Measurements from ENCODE around the gene MDN1.

DNA sequence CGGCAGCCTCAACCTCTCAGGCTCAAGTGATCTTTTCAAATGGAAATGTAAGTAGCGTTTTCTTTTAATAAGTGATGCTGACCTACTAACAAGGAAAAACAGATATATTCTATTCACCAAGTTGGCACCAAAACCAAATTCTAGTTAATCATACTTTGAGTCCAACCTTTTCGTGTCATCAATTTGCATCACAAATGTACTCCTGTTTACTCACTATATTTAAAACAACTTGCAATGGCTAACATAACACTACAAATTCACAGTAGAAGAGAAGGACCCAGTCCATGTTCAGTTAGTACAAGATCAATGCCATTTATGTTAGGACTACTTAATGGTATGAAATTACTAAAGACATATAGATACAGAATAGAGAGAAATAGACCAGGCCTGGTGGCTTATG is 50.0 kb downstream of the MDN1 start:
- no peak for TF ChIP-seq GATA2 (IDR thresholded peaks at IDR 0.05; ENCODE audit: low read depth, low read length)
- TF ChIP-seq GATA3 (IDR thresholded peaks at IDR 0.05; ENCODE audit: low read depth, low read length) = no peak

Data from SH-SY5Y (cell line).